HepG2 (cell line): Measurements from ENCODE around the gene MAN2A2.

Experiments
- ESRRA ChIP-seq: sonication (generic); formaldehyde crosslinking; IDR thresholded peaks from 2 replicates; pipeline ENCODE4 v1.5.1; 2020; ENCODE audit warnings: mild to moderate bottlenecking, low read depth, missing genetic modification reagents
- HNF4G ChIP-seq, 2 experiments: sonication (generic) in 1 of 2; formaldehyde crosslinking in 1 of 2; IDR thresholded peaks; 2 replicates each; pipeline versions ENCODE4 v1.4.0 to v1.6.1; 2011 to 2020; ENCODE audit warnings: borderline replicate concordance in 2 of 2, low read depth in 2 of 2, mild to moderate bottlenecking in 2 of 2, low read length in 1 of 2, missing genetic modification reagents in 1 of 2, moderate library complexity in 1 of 2
- HOXA9 ChIP-seq: sonication (generic); formaldehyde crosslinking; IDR thresholded peaks from 2 replicates; pipeline ENCODE4 v1.8.1; 2022; ENCODE audit warnings: missing genetic modification reagents, mild to moderate bottlenecking, moderate library complexity, borderline replicate concordance
- MXI1 ChIP-seq: IDR thresholded peaks from 3 replicates; pipeline ENCODE4 v1.6.1; 2012; ENCODE audit warnings: low read depth, low read length, inconsistent platforms, borderline replicate concordance
- SAFB2 ChIP-seq: sonication (generic); formaldehyde crosslinking; IDR thresholded peaks from 2 replicates; pipeline ENCODE4 v1.5.1; 2020; ENCODE audit warnings: missing genetic modification reagents, low read depth, mild to moderate bottlenecking, borderline replicate concordance
- TCF7 ChIP-seq: sonication (generic); IDR thresholded peaks from 2 replicates; pipeline ENCODE4 v1.6.1; 2016; ENCODE audit warnings: antibody characterized with exemption, low read depth
- TMF1 ChIP-seq: sonication (generic); formaldehyde crosslinking; IDR thresholded peaks from 2 replicates; pipeline ENCODE4 v1.8.1; 2022; ENCODE audit warnings: low read depth, missing genetic modification reagents
- XRCC5 ChIP-seq: fragments of 200-400 bp; formaldehyde crosslinking; optimal IDR thresholded peaks from 2 replicates; pipeline ENCODE3; 2017; ENCODE audit warnings: mild to moderate bottlenecking, low read length
- ZBTB7A ChIP-seq: sonication (generic); formaldehyde crosslinking; IDR thresholded peaks from 2 replicates; pipeline ENCODE4 v1.8.0; 2022; ENCODE audit warnings: mild to moderate bottlenecking, missing genetic modification reagents
- ZNF20 ChIP-seq: sonication (generic); formaldehyde crosslinking; IDR thresholded peaks from 2 replicates; pipeline ENCODE4 v1.4.0; 2020; ENCODE audit warnings: mild to moderate bottlenecking, moderate library complexity, missing genetic modification reagents
- ZNF431 ChIP-seq: sonication (generic); formaldehyde crosslinking; IDR thresholded peaks from 2 replicates; pipeline ENCODE4 v1.9.0; 2022; ENCODE audit warnings: missing genetic modification reagents, low read depth, mild to moderate bottlenecking, borderline replicate concordance
- ZNF570 ChIP-seq: sonication (generic); formaldehyde crosslinking; IDR thresholded peaks from 2 replicates; pipeline ENCODE4 v1.4.0; 2020; ENCODE audit warnings: mild to moderate bottlenecking, missing genetic modification reagents, borderline replicate concordance
- TF ChIP-seq, protein P1 (sequence below): sonication (generic); formaldehyde crosslinking; IDR thresholded peaks from 2 replicates; pipeline ENCODE4 v1.4.0; 2020; ENCODE audit warnings: missing genetic modification reagents
- TF ChIP-seq, protein P2 (sequence below): sonication (generic); formaldehyde crosslinking; IDR thresholded peaks from 2 replicates; pipeline ENCODE4 v1.4.0; 2020; ENCODE audit warnings: missing genetic modification reagents

DNA sequence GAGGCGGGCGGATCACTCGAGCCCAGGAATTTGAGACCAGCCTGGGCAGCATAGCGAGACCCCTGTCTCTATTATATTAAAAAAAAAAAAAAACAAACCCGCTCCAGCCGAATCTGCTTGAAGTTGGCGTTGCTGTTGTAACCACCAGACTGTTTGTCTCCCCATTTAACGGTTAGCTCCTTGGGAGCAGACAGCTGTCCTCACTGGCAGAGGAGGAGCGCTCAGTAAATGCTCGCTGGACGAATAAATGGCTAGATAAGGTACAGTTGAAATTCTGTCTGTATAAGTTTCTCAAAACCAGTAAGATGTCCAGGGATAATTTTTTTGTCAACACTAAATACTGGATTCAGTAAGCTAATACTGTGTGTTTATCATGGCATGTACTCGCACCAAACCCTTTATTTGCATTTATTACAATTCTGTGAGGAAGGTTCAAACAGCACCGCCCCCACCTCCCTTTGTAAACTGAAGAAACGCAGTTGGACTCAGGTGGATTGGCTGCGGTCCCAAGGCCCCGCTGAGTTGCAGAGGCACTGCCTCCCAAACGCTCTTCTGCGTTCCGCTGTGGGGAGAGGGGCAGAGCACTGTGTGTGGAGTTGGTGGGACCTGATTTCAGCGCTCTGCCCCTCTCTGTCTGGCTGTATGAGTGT is 52.6 kb downstream of the MAN2A2 start:
- TF ChIP-seq HNF4G (IDR thresholded peaks at IDR 0.05; ENCODE audit: borderline replicate concordance, low read depth, low read length) (no peak), HNF4G (CRISPR knock-in tag; IDR thresholded peaks at IDR 0.05; ENCODE audit: borderline replicate concordance, low read depth) (no peak), ZNF570 (no peak), ZBTB7A (CRISPR knock-in tag) (no peak), ZNF431 (CRISPR knock-in tag) (no peak), ZNF20 (no peak), XRCC5 (no peak), SAFB2 (no peak), ESRRA (CRISPR knock-in tag) (no peak), TMF1 (no peak), TCF7 (no peak), HOXA9 (CRISPR knock-in tag) (no peak), MXI1 (no peak)
- TF ChIP-seq, protein P1, sequence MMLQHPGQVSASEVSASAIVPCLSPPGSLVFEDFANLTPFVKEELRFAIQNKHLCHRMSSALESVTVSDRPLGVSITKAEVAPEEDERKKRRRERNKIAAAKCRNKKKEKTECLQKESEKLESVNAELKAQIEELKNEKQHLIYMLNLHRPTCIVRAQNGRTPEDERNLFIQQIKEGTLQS (CRISPR knock-in tag), result no peak
- TF ChIP-seq, protein P2, sequence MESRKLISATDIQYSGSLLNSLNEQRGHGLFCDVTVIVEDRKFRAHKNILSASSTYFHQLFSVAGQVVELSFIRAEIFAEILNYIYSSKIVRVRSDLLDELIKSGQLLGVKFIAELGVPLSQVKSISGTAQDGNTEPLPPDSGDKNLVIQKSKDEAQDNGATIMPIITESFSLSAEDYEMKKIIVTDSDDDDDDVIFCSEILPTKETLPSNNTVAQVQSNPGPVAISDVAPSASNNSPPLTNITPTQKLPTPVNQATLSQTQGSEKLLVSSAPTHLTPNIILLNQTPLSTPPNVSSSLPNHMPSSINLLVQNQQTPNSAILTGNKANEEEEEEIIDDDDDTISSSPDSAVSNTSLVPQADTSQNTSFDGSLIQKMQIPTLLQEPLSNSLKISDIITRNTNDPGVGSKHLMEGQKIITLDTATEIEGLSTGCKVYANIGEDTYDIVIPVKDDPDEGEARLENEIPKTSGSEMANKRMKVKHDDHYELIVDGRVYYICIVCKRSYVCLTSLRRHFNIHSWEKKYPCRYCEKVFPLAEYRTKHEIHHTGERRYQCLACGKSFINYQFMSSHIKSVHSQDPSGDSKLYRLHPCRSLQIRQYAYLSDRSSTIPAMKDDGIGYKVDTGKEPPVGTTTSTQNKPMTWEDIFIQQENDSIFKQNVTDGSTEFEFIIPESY (CRISPR knock-in tag), result no peak
